GM19397 (cell line): Measurements from ENCODE around the gene ZC3H11A.

Experiments used
- ATAC-seq: cut with Tn5 transposase; IDR thresholded peaks from one replicate; pipeline ENCODE4 v1.9.1; 2021; ENCODE audit warnings: mild to moderate bottlenecking, moderate library complexity; ENCODE audit not compliant: unreplicated experiment

The ZC3H11A gene

DNA sequence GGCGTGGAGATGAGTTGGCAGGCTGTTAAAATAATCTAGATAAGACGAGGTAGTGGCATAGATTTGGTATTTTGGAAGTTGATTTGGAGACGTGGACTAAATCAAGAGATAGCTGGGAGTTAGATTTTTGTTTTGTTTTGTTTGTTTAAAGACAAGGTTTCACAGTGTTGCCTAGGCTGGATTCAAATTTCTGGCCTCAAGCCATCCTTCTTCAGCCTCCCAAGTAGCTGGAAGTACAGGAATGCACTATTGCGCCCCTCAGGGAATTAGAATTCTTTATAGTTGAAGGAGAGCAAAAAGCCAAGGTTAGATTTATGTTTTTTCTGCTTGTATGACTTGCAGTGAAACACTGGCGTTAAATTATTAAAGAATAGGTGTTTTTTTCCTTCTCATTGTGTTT lies 43.7 kb downstream of the ZC3H11A start:
- ATAC-seq = no peak

DNA sequence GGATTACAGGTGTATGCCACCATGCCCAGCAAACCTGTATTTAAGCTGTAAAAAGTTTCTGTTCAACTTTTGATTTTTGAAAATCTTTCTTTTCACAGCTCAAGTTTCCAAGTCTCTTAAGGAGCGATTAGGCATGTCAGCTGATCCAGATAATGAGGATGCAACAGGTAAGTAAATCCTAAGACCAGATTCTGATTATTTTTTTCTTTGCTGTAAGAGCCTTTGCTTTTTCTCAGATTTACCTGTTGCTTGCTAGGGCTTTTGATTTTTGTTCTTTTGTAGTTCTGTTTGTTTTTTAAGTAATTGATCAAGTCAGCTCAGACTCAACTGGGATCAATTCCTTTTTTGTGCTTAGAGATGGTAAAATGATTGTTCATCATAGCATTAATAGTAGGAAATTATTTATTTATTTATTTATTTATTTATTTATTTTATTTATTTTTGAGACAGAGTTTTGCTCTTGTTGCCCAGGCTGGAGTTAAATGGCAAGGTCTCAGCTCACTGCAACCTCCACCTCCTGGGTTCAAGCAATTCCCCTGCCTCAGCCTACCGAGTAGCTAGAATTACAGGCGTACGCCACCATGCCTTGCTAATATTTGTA lies 44.9 kb downstream of the ZC3H11A start:
- ATAC-seq = no peak

DNA sequence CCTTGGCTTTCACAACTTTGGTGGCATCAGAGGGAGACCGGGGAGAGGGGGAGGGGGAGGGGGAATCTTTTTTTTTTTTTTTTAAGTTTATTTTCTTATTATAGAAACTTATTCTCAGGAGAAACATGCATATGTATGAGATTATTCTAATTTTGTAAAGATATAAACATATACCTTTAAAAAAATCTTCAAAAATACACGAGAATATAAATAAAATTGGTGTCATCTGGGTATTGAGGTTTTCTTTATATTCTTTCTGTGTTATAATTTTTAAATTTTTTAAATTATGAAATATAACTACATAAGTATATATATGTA lies 47.1 kb downstream of the ZC3H11A start:
- no peak for ATAC-seq

DNA sequence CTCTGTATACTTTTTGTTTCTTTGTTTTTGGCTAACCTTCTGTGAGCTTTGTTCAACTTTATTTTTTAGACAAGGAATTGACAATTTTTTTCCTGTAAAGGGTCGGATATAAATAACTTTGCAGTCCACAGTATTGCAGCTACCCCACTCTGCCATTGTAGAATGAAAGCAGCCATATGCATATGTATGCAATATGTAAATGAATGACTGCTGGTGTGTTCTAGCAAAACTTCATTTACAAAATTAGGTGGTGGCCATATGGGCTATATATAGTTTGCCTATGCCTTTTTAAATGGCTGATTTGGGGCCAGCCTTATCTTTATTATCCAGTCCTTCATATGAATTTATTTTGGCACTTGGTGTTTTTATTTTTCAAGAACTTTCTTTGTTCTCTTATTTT lies 48.0 kb downstream of the ZC3H11A start:
- no peak for ATAC-seq
